Erythroblast (primary cell): ENCODE results near the gene MED16.
"Not testable (repeated sequence)": the region's sequence is repeated elsewhere in the genome, so short reads cannot be mapped to it uniquely, and the experiment has no call there.

Experiments
- DNase-seq, 2 experiments: peaks; one replicate each; lab custom pipeline; 2025; lab: John Stamatoyannopoulos, UW
- GATA1 ChIP-seq: IDR thresholded peaks from 2 replicates; pipeline ENCODE4 v1.6.1; 2011; ENCODE audit warnings: low read depth, mild to moderate bottlenecking, control low read depth, low read length, moderate library complexity
- POLR2A ChIP-seq: IDR thresholded peaks from 2 replicates; pipeline ENCODE4 v1.6.1; 2011; ENCODE audit warnings: mild to moderate bottlenecking, low read length

MED16 gene

DNA sequence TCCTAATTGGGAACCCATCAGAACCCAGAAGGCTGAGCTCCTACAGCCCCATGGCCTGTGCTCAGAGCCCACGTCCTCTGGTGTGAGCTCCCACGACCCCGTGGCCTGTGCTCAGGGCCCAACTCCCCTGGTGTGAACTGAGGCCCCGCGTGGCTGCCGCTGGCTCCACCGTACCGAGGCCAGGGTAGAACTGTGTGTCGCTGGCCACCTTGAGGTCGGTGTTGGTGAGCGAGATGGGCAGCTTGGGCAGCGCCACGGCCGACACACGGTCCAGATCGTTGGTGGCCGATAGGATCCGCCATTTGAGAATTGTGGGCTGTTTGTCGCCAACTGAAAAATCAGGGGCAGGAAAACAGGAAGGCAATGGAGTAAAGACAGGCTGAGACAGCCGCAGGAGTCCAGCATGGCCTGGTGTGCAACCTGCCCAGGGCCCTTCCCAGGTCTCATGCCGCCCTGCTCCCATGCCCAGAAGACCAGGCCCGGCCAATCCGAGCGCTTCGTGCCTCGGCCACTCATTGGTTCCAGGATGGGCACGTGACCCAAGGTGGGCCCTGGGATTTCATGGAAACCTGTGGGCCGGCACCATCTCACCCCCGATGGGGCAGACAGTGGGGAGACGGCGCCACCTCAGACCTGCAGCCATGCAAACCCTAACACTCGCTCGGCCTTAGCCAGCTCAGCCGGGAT lies 11.5 kb downstream of the MED16 start:
- no peak for TF ChIP-seq GATA1
- no peak for TF ChIP-seq POLR2A
- DNase-seq = no peak

GRCh38 chr19:879711-880438 lies 13.1 kb downstream of the MED16 start:
- DNase-seq = no peak
- no peak for TF ChIP-seq POLR2A
- no peak for TF ChIP-seq GATA1

- not testable (repeated sequence) for DNase-seq
Observed at GRCh38 chr19:878751-879561, 14.0 kb downstream of the MED16 start.

GRCh38 chr19:877992-878660 lies 14.9 kb downstream of the MED16 start:
- not testable (repeated sequence) for DNase-seq

- TF ChIP-seq POLR2A (no peak), GATA1 (no peak)
- DNase-seq = no peak
Observed at GRCh38 chr19:876780-877314, 16.1 kb downstream of the MED16 start.

DNA sequence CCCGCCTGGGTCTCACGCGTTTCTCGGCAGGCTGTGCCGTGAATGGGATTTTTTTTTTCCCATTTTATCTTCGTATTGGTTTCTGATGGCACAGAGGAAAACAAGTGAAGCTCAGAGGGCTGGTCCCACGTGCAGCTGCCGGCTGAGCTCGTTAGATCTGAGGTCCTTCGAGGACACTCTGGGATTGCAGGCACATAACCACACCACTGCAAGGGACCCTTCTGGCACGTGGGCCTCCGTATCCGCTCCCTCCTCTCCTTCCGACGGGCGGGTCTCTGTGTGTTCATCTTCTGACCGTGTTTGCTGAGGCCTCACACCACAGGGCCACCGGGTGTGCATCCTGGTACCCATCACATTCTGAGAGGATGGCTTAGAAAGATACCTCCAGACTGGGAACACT lies 16.9 kb downstream of the MED16 start:
- no peak for TF ChIP-seq GATA1
- no peak for TF ChIP-seq POLR2A

GRCh38 chr19:875265-875879 lies 17.6 kb downstream of the MED16 start:
- no peak for DNase-seq
- TF ChIP-seq GATA1 (no peak), POLR2A (no peak)

More for the DNA sequence above, 16.9 kb downstream of the MED16 start:
- no peak for DNase-seq

- no peak for DNase-seq
- TF ChIP-seq GATA1 (no peak), POLR2A (no peak)
Observed at GRCh38 chr19:873561-874041, 19.4 kb downstream of the MED16 start.

- peak; percentile 64 for DNase-seq
- TF ChIP-seq GATA1 = no peak
- TF ChIP-seq POLR2A = no peak
Observed at GRCh38 chr19:873084-873483, 19.9 kb downstream of the MED16 start.

- TF ChIP-seq GATA1 (no peak), POLR2A (no peak)
- DNase-seq = peak; percentile 76 to 81
Observed at GRCh38 chr19:872266-872951, 20.6 kb downstream of the MED16 start.

GRCh38 chr19:871446-872265 lies 21.3 kb downstream of the MED16 start:
- TF ChIP-seq POLR2A (no peak), GATA1 (no peak)
- no peak for DNase-seq
